Endothelial cell of umbilical vein (primary cell): ENCODE results near the gene SPON1. TPM values are rescaled to one million over a fixed set of nuclear protein-coding genes. Genes with fewer than 3 reads are reported as not detected.

Experiments
- BruUV-seq: library from RNA; stranded (reverse); fragments of 400-500 nt; replicated peaks from 2 replicates; lab custom pipeline; 2021; lab: Mats Ljungman, UMichigan
- CTCF ChIA-PET: fragments of 300-600, 350-600 bp; sonication (Branson Sonifier 250); formaldehyde crosslinking; loops from one replicate; lab custom pipeline; 2021; ENCODE audit warnings: antibody characterized with exemption, inconsistent platforms; lab: Charles Lee
- POLR2A ChIA-PET: fragments of 300-600, 350-600 bp; sonication (Branson Sonifier 250); formaldehyde crosslinking; loops from one replicate; lab custom pipeline; 2021; ENCODE audit warnings: antibody characterized with exemption, inconsistent platforms; lab: Charles Lee
- DNase-seq: peaks from one replicate; pipeline ENCODE4 v3.0.0-alpha.2; 2011; ENCODE audit warnings: low read depth, low spot score
- FAIRE-seq: peaks from 2 replicates; lab custom pipeline; 2011; peaks lifted over from hg19 to GRCh38; lab: Jason Lieb, UNC
- H2AFZ ChIP-seq: 2 replicates; pipeline ENCODE4 v1.6.0; 2012; ENCODE audit warnings: low read depth, low read length, control low read depth, inconsistent platforms
- H3K27ac ChIP-seq: 2 replicates; pipeline ENCODE4 v1.5.1; 2011; ENCODE audit warnings: low read depth, mild to moderate bottlenecking, control low read depth, low read length, moderate library complexity; ENCODE audit not compliant: insufficient read depth
- H3K27me3 ChIP-seq, 2 experiments: 2 replicates each; pipeline versions ENCODE4 v1.6.0 to v1.6.1; 2011; ENCODE audit warnings: low read length in 2 of 2, mixed read lengths in 1 of 2; ENCODE audit not compliant: control insufficient read depth in 2 of 2, insufficient read depth in 2 of 2
- H3K36me3 ChIP-seq, 2 experiments: 2 replicates in 1 of 2; 3 replicates in 1 of 2; pipeline ENCODE4 v1.5.1; 2011; ENCODE audit warnings: low read length in 2 of 2, mild to moderate bottlenecking in 1 of 2, moderate library complexity in 1 of 2; ENCODE audit not compliant: control insufficient read depth in 2 of 2, insufficient read depth in 2 of 2; ENCODE audit errors: extremely low read depth in 1 of 2
- H3K4me1 ChIP-seq: 3 replicates; pipeline ENCODE4 v1.5.1; 2011; ENCODE audit warnings: mild to moderate bottlenecking, low read length; ENCODE audit not compliant: control insufficient read depth, insufficient read depth; ENCODE audit errors: extremely low read depth
- H3K4me2 ChIP-seq: 2 replicates; pipeline ENCODE4 v1.6.1; 2011; ENCODE audit warnings: low read length, control low read depth, mixed read lengths; ENCODE audit not compliant: insufficient read depth
- H3K4me3 ChIP-seq, 3 experiments: fragments of 200-600 bp in 1 of 3; sonication (generic), shearing (Covaris generic) in 1 of 3; replicated peaks in 1 of 3; 2 replicates each; pipeline ENCODE4 v1.5.1; 2011 to 2016; ENCODE audit warnings: control low read depth in 3 of 3, low read length in 3 of 3, mild to moderate bottlenecking in 2 of 3, inconsistent platforms in 1 of 3, low read depth in 1 of 3, moderate library complexity in 1 of 3; ENCODE audit not compliant: insufficient read depth in 1 of 3
- H3K79me2 ChIP-seq: 2 replicates; pipeline ENCODE4 v1.6.0; 2012; ENCODE audit warnings: low read length, inconsistent platforms; ENCODE audit not compliant: control insufficient read depth, insufficient read depth
- H3K9ac ChIP-seq: replicated peaks from 2 replicates; pipeline ENCODE3; 2011; ENCODE audit warnings: low read length, control low read depth; ENCODE audit not compliant: insufficient read depth; ENCODE audit errors: extremely low read depth
- H3K9me1 ChIP-seq: replicated peaks from 3 replicates; pipeline ENCODE4 v1.6.0; 2011; ENCODE audit warnings: mild to moderate bottlenecking, low read length; ENCODE audit not compliant: control insufficient read depth, insufficient read depth; ENCODE audit errors: extremely low read depth
- H3K9me3 ChIP-seq: replicated peaks from 2 replicates; pipeline ENCODE4 v1.5.1; 2012; ENCODE audit warnings: low read length, inconsistent platforms; ENCODE audit not compliant: control insufficient read depth, insufficient read depth
- H4K20me1 ChIP-seq: replicated peaks from 2 replicates; pipeline ENCODE3; 2011; ENCODE audit warnings: mild to moderate bottlenecking, low read length; ENCODE audit not compliant: control insufficient read depth, insufficient read depth; ENCODE audit errors: extremely low read depth
- CTCF ChIP-seq, 2 donors: IDR thresholded peaks; 1 replicate in 1 of 2; 2 replicates in 1 of 2; pipeline ENCODE4 v1.5.1; 2011; ENCODE audit warnings: low read length in 2 of 2, mild to moderate bottlenecking in 2 of 2, moderate library complexity in 2 of 2, control low read depth in 1 of 2, inconsistent platforms in 1 of 2, low read depth in 1 of 2; ENCODE audit not compliant: insufficient read depth in 1 of 2; ENCODE audit errors: extremely low read depth in 1 of 2
- EZH2 ChIP-seq: IDR thresholded peaks from 2 replicates; pipeline ENCODE4 v1.6.1; 2012; ENCODE audit warnings: borderline replicate concordance, low read depth, mild to moderate bottlenecking, moderate library complexity, low read length, inconsistent platforms; ENCODE audit not compliant: severe bottlenecking
- FOS ChIP-seq: IDR thresholded peaks from 2 replicates; pipeline ENCODE4 v1.6.1; 2011; ENCODE audit warnings: mild to moderate bottlenecking, low read length, moderate library complexity, borderline replicate concordance; ENCODE audit not compliant: insufficient read depth
- GATA2 ChIP-seq: IDR thresholded peaks from 2 replicates; pipeline ENCODE4 v1.7.0; 2011; ENCODE audit warnings: low read depth, mild to moderate bottlenecking, moderate library complexity, mixed read lengths, low read length; ENCODE audit not compliant: insufficient read length, insufficient read depth
- JUN ChIP-seq: IDR thresholded peaks from 2 replicates; pipeline ENCODE4 v1.6.1; 2011; ENCODE audit warnings: borderline replicate concordance, low read depth; ENCODE audit not compliant: insufficient read length, insufficient read depth
- MAX ChIP-seq: IDR thresholded peaks from 2 replicates; pipeline ENCODE4 v1.6.1; 2011; ENCODE audit not compliant: insufficient read depth, insufficient read length
- MYC ChIP-seq: IDR thresholded peaks from one replicate; pipeline ENCODE4 v1.6.1; 2011; ENCODE audit warnings: mild to moderate bottlenecking, low read depth, low read length
- POLR2A ChIP-seq: IDR thresholded peaks from 2 replicates; pipeline ENCODE4 v1.6.1; 2012; ENCODE audit warnings: low read depth, mild to moderate bottlenecking, control low read depth, low read length
- POLR2AphosphoS5 ChIP-seq: IDR thresholded peaks from 2 replicates; pipeline ENCODE4 v1.6.1; 2012; ENCODE audit warnings: low read depth, mild to moderate bottlenecking, control low read depth, low read length, moderate library complexity; ENCODE audit not compliant: insufficient read depth
- dilution Hi-C: fragments of 300-500 bp; cut with MboI; formaldehyde crosslinking; loops from one replicate; pipeline ENCODE4 v1.15.0; 2019; ENCODE audit warnings: low sequenced_read_pairs; ENCODE audit not compliant: extremely low pct_ligation_motif_present
- intact Hi-C: fragments of 100-400 bp; cut with micrococcal nuclease; formaldehyde crosslinking; loops from one replicate; pipeline ENCODE4 v1.10.0; 2022
- polyA plus RNA-seq, 4 experiments: library from polyadenylated mRNA; depleted of rRNA in 3 of 4; stranded (reverse) in 3 of 4; unstranded in 1 of 4; fragments of >200 nt; gene quantifications; 2 replicates each; pipeline versions ENCODE4 v1.2.1 to v1.2.3, GENCODE V29; 2011 to 2012; ENCODE audit warnings: missing spikeins in 1 of 4
- total RNA-seq: library from RNA; stranded (reverse); gene quantifications from 2 replicates; pipeline ENCODE4 v1.2.3, GENCODE V29; 2021

Gene SPON1
- total and polyA plus RNA-seq, 2 donors (not counting 3 experiments of a cell fraction or from before 2014, with no cell fraction given) = 0.31 TPM; not detected in 1

GRCh38 chr11:14141676-14142075 lies 179.2 kb downstream of the SPON1 start:
- no peak for FAIRE-seq
- BruUV-seq = no TSS peak
- dilution Hi-C loops = no loop called here

GRCh38 chr11:14144934-14145333 lies 182.4 kb downstream of the SPON1 start:
- H3K9me1 ChIP-seq = no peaks in the 10 kb centered on the region
- H4K20me1 ChIP-seq = no peaks in the 10 kb centered on the region
- H3K36me3 ChIP-seq = no peaks in the 10 kb centered on the region
- H3K4me3 ChIP-seq = no peak overlapping the region
- TF ChIP-seq FOS (no peak), JUN (no peak), MYC (no peak), MAX (no peak), CTCF (IDR thresholded peaks at IDR 0.05; ENCODE audit: extremely low read depth in 1 of 2, insufficient read depth in 1 of 2, low read depth in 1 of 2, low read length in 2 of 2) (no peak), GATA2 (no peak), POLR2AphosphoS5 (no peak), EZH2 (no peak), POLR2A (no peak)
- H3K27me3 ChIP-seq = peaks cover 0 to 2% of the 10 kb centered on the region in 2 experiments
- no TSS peak for BruUV-seq
- POLR2A ChIA-PET = no interaction called here
- no peaks in the 10 kb centered on the region for H3K9me3 ChIP-seq
- H3K79me2 ChIP-seq = no peaks in the 10 kb centered on the region
- FAIRE-seq = no peak
- H3K4me2 ChIP-seq = no peak overlapping the region
- no peaks in the 10 kb centered on the region for H3K4me1 ChIP-seq
- no peak overlapping the region for H2AFZ ChIP-seq
- no peak overlapping the region for H3K9ac ChIP-seq
- DNase-seq = no peak
- CTCF ChIA-PET = no interaction called here
- H3K27ac ChIP-seq = no peak overlapping the region
- dilution Hi-C loops = no loop called here
- intact Hi-C loops = no loop called here

More at GRCh38 chr11:14141676-14142075, 179.2 kb downstream of the SPON1 start:
- Histone ChIP-seq H3K4me2 (no peak overlapping the region), H3K9me3 (no peaks in the 10 kb centered on the region), H3K4me1 (no peaks in the 10 kb centered on the region), H3K27me3 (peaks cover 0 to 2% of the 10 kb centered on the region in 2 experiments), H4K20me1 (no peaks in the 10 kb centered on the region), H3K4me3 (no peak overlapping the region), H3K79me2 (no peaks in the 10 kb centered on the region), H3K36me3 (no peaks in the 10 kb centered on the region), H2AFZ (no peak overlapping the region), H3K9me1 (no peaks in the 10 kb centered on the region), H3K27ac (no peak overlapping the region), H3K9ac (no peak overlapping the region)
- TF ChIP-seq MYC (no peak), FOS (no peak), JUN (no peak), EZH2 (no peak), POLR2AphosphoS5 (no peak), GATA2 (no peak), POLR2A (no peak)
- ChIA-PET CTCF (no interaction called here), POLR2A (no interaction called here)
- no peak for DNase-seq
- intact Hi-C loops = no loop called here
